Stomach (tissue), 4 donors: Measurements from ENCODE around the gene SF3A1.

ENCODE experiments used
- CTCF ChIP-seq, 7 experiments: fragments of 450-650 bp in 4 of 7; fragments of 200-600 bp in 3 of 7; sonication (generic) in 3 of 7; IDR thresholded peaks; one replicate each; pipeline ENCODE4 v1.5.1; 2016 to 2019; ENCODE audit warnings: antibody characterized with exemption in 7 of 7, control low read depth in 2 of 7, mild to moderate bottlenecking in 1 of 7
- EP300 ChIP-seq: sonication (generic); formaldehyde crosslinking; IDR thresholded peaks from one replicate; pipeline ENCODE4 v1.6.1; 2017; ENCODE audit warnings: antibody characterized with exemption
- POLR2A ChIP-seq, 4 donors: fragments of 450-650 bp; IDR thresholded peaks; one replicate each; pipeline ENCODE4 v1.6.1; 2016; ENCODE audit warnings: antibody characterized with exemption in 4 of 4, control low read depth in 2 of 4, mild to moderate bottlenecking in 1 of 4, moderate library complexity in 1 of 4

DNA sequence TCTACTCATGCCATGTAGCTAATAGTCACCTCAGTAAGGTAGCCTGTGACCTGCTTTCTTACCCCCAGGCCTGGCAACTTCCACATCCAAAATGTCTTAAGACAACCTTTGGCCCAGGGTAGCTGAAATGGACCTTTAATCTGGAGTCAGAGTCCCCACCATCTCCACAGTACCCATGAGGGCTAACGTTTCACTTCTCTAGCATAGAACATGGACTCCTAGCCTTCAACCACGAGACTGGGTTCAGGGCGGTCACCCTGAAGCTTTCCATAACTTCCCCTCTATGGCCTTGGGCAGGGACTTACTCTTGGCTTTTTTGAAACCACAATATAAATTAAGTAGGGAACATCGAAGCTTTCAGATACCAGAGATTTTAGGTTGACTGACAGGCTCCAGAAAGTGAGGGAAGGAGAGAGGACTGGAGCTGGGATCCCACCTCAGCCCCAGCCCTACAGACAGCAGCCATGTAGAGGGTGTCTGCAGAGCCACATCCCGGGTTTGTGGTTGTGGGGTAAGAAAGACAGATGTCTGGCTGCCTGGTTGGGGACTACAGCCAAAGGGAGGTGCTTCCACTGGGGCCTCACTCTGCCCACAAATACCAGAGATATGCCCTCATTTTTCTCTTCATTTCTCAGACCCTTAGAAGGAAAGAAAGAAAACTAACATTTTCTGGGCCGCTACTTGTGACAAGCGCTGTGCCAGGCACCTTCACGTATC is 32.5 kb downstream of the SF3A1 start:
- TF ChIP-seq CTCF (IDR thresholded peaks at IDR 0.05) = no peak
- no peak for TF ChIP-seq POLR2A (IDR thresholded peaks at IDR 0.05)
- TF ChIP-seq EP300 = no peak
